ENCODE measurements around the gene PBX1.

DNA sequence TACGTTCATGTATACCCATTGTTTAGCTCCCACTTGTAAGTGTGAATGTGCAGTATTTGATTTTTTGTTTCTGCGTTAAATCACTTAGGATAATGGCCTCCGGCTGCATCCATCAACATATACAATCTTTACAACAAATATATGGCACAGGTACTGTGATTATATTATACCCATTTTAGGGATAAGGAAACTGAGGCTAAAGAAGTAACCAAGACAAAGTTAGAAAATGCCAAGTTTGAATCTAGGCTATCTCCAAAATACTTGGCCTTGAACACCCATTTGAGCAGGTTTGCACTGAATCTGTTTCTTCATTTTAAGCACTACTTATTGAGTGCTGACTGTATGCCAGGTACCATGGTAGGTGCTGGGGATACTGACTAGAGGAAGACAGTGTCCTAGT lies 149.6 kb downstream of the PBX1 start:
- TF ChIP-seq SIN3A (IDR thresholded peaks at IDR 0.05; ENCODE audit: borderline replicate concordance, insufficient read depth, low read length) = no peak
- TF ChIP-seq, protein P1, sequence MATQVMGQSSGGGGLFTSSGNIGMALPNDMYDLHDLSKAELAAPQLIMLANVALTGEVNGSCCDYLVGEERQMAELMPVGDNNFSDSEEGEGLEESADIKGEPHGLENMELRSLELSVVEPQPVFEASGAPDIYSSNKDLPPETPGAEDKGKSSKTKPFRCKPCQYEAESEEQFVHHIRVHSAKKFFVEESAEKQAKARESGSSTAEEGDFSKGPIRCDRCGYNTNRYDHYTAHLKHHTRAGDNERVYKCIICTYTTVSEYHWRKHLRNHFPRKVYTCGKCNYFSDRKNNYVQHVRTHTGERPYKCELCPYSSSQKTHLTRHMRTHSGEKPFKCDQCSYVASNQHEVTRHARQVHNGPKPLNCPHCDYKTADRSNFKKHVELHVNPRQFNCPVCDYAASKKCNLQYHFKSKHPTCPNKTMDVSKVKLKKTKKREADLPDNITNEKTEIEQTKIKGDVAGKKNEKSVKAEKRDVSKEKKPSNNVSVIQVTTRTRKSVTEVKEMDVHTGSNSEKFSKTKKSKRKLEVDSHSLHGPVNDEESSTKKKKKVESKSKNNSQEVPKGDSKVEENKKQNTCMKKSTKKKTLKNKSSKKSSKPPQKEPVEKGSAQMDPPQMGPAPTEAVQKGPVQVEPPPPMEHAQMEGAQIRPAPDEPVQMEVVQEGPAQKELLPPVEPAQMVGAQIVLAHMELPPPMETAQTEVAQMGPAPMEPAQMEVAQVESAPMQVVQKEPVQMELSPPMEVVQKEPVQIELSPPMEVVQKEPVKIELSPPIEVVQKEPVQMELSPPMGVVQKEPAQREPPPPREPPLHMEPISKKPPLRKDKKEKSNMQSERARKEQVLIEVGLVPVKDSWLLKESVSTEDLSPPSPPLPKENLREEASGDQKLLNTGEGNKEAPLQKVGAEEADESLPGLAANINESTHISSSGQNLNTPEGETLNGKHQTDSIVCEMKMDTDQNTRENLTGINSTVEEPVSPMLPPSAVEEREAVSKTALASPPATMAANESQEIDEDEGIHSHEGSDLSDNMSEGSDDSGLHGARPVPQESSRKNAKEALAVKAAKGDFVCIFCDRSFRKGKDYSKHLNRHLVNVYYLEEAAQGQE (IDR thresholded peaks at IDR 0.05; ENCODE audit: insufficient read depth in 1 of 2, low read depth in 2 of 2, low read length in 2 of 2) = no peak
- no peak for TF ChIP-seq FOXP2 (optimal IDR thresholded peaks at IDR 0.05; ENCODE audit: borderline replicate concordance, extremely low read depth, extremely low read length, insufficient read depth)
- TF ChIP-seq POLR2AphosphoS5 (IDR thresholded peaks at IDR 0.05; ENCODE audit: low read depth, low read length) = no peak
- no peak for TF ChIP-seq TAF1 (IDR thresholded peaks at IDR 0.05; ENCODE audit: borderline replicate concordance, insufficient read depth, low read length)
